DND-41 (cell line): ENCODE results near the gene FAM13A.

Experiments used
- CTCF ChIP-seq: IDR thresholded peaks from 2 replicates; pipeline ENCODE4 v1.5.1; 2012; ENCODE audit warnings: borderline replicate concordance, low read length, moderate library complexity, mild to moderate bottlenecking; ENCODE audit not compliant: poor library complexity, severe bottlenecking; ENCODE audit errors: extremely low read depth
- EZH2 ChIP-seq: IDR thresholded peaks from 3 replicates; pipeline ENCODE4 v1.6.1; 2012; ENCODE audit warnings: borderline replicate concordance, low read depth, mild to moderate bottlenecking, moderate library complexity, low read length, inconsistent platforms; ENCODE audit not compliant: severe bottlenecking

GRCh38 chr4:88865466-88865865, 191.5 kb downstream of the FAM13A start:
- TF ChIP-seq CTCF, result no peak
- TF ChIP-seq EZH2, result no peak
